Loucy (cell line): ENCODE data around the gene SYT8.
A peak's percentile ranks its signal among the peaks of the same experiment; 100 is the strongest.

Source experiments
- H2AFZ ChIP-seq: fragments of 200-600 bp; sonication (generic); 2 replicates; pipeline ENCODE4 v1.6.0; 2016; ENCODE audit warnings: antibody characterized with exemption, mild to moderate bottlenecking, low read length, moderate library complexity
- H3F3A ChIP-seq: fragments of 200-600 bp; 2 replicates; pipeline ENCODE4 v1.6.0; 2016; ENCODE audit warnings: antibody characterized with exemption, low read depth, mild to moderate bottlenecking
- H3K27me3 ChIP-seq: fragments of 200-600 bp; sonication (generic); 2 replicates; pipeline ENCODE4 v1.6.1; 2014; ENCODE audit warnings: low read length, mild to moderate bottlenecking; ENCODE audit not compliant: insufficient read depth, poor library complexity, severe bottlenecking
- H3K36me3 ChIP-seq: fragments of 200-600 bp; sonication (generic); 2 replicates; pipeline ENCODE4 v1.6.1; 2016; ENCODE audit warnings: low read length; ENCODE audit not compliant: insufficient read depth
- H3K4me1 ChIP-seq: fragments of 200-600 bp; sonication (generic); 2 replicates; pipeline ENCODE4 v1.5.1; 2014; ENCODE audit warnings: low read length, mild to moderate bottlenecking; ENCODE audit not compliant: insufficient read depth, poor library complexity, severe bottlenecking
- H3K4me2 ChIP-seq: fragments of 200-600 bp; sonication (generic); 2 replicates; pipeline ENCODE4 v1.6.0; 2014; ENCODE audit warnings: antibody characterized with exemption, low read length, low read depth, mild to moderate bottlenecking; ENCODE audit not compliant: poor library complexity, severe bottlenecking
- H3K4me3 ChIP-seq: fragments of 200-600 bp; sonication (generic); 2 replicates; pipeline ENCODE4 v1.5.1; 2014; ENCODE audit warnings: low read length, mild to moderate bottlenecking, mixed read lengths; ENCODE audit not compliant: poor library complexity, severe bottlenecking
- H3K79me2 ChIP-seq: fragments of 200-600 bp; sonication (generic); 2 replicates; pipeline ENCODE4 v1.6.1; 2014; ENCODE audit warnings: low read length; ENCODE audit not compliant: insufficient read depth
- H3K9ac ChIP-seq: fragments of 200-600 bp; sonication (generic); 2 replicates; pipeline ENCODE4 v1.6.0; 2014; ENCODE audit warnings: mild to moderate bottlenecking, low read depth, low read length, moderate library complexity; ENCODE audit not compliant: poor library complexity, severe bottlenecking
- H3K9me2 ChIP-seq: fragments of 200-600 bp; sonication (generic); replicated peaks from 2 replicates; pipeline ENCODE4 v1.6.1; 2016; ENCODE audit warnings: low read depth, low read length, mixed read lengths
- H3K9me3 ChIP-seq: fragments of 200-600 bp; sonication (generic); 2 replicates; pipeline ENCODE4 v1.6.1; 2014; ENCODE audit warnings: mild to moderate bottlenecking, antibody characterized with exemption, low read length, low read depth; ENCODE audit not compliant: insufficient read depth
- H4K20me1 ChIP-seq: fragments of 200-600 bp; sonication (generic); 2 replicates; pipeline ENCODE4 v1.6.0; 2014; ENCODE audit warnings: antibody characterized with exemption, low read length, mild to moderate bottlenecking; ENCODE audit not compliant: insufficient read depth, poor library complexity, severe bottlenecking
- EZH2phosphoT487 ChIP-seq: fragments of 200-600 bp; IDR thresholded peaks from 2 replicates; pipeline ENCODE4 v1.6.1; 2018; ENCODE audit warnings: antibody characterized with exemption, mild to moderate bottlenecking, moderate library complexity, borderline replicate concordance
- TF ChIP-seq, protein P1 (sequence below): fragments of 200-600 bp; sonication (generic); conservative IDR thresholded peaks from 2 replicates; pipeline ENCODE4 v1.5.1; 2014; ENCODE audit warnings: mild to moderate bottlenecking, antibody characterized with exemption, low read length

SYT8 gene

DNA sequence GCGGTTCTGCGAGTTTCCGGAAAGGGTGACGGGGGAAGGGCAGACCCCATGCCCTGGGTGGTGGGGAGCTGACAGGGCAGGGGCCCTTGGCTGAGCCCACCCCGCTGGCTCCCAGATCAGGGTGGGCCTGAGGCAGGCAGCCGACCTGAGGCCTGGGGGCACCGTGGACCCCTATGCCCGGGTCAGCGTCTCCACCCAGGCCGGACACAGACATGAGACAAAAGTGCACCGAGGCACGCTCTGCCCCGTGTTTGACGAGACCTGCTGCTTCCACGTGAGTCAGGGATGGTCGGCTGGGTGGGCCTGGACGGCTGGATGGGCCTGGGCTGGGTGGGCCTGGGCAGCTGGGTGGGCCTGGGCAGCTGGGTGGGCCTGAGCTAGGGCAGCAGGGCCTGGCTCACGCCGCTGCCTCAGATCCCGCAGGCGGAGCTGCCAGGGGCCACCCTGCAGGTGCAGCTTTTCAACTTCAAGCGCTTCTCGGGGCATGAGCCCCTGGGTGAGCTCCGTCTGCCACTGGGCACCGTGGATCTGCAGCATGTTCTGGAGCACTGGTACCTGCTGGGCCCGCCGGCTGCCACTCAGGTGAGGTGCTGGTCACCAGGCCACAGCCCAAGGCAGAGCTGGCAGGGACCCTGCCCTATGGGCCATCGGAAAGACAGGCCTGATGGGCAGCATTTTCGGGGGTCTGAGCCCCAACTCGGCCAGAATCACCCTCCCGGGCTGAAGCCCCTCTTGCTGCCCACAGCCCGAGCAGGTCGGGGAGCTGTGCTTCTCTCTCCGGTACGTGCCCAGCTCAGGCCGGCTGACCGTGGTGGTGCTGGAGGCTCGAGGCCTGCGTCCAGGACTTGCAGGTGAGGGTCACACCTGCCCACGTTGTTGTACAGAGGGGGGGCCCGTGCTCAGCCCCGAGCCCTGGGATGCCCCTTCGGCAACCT lies 1.5 kb downstream of the SYT8 start:
- no peak overlapping the region for H3K9ac ChIP-seq
- H3K27me3 ChIP-seq: no peaks in the 10 kb centered on the region
- no peaks in the 10 kb centered on the region for H3K9me2 ChIP-seq
- TF ChIP-seq, protein P1, sequence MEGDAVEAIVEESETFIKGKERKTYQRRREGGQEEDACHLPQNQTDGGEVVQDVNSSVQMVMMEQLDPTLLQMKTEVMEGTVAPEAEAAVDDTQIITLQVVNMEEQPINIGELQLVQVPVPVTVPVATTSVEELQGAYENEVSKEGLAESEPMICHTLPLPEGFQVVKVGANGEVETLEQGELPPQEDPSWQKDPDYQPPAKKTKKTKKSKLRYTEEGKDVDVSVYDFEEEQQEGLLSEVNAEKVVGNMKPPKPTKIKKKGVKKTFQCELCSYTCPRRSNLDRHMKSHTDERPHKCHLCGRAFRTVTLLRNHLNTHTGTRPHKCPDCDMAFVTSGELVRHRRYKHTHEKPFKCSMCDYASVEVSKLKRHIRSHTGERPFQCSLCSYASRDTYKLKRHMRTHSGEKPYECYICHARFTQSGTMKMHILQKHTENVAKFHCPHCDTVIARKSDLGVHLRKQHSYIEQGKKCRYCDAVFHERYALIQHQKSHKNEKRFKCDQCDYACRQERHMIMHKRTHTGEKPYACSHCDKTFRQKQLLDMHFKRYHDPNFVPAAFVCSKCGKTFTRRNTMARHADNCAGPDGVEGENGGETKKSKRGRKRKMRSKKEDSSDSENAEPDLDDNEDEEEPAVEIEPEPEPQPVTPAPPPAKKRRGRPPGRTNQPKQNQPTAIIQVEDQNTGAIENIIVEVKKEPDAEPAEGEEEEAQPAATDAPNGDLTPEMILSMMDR: no peak
- no peak for TF ChIP-seq EZH2phosphoT487
- no peaks in the 10 kb centered on the region for H3K36me3 ChIP-seq
- no peaks in the 10 kb centered on the region for H4K20me1 ChIP-seq
- peaks cover 26% of the 10 kb centered on the region for H3K4me1 ChIP-seq
- H3K4me3 ChIP-seq: no peak overlapping the region
- H3K4me2 ChIP-seq: no peak overlapping the region
- H3K9me3 ChIP-seq: no peaks in the 10 kb centered on the region
- no peaks in the 10 kb centered on the region for H3F3A ChIP-seq
- H2AFZ ChIP-seq: no peak overlapping the region
- no peaks in the 10 kb centered on the region for H3K79me2 ChIP-seq

DNA sequence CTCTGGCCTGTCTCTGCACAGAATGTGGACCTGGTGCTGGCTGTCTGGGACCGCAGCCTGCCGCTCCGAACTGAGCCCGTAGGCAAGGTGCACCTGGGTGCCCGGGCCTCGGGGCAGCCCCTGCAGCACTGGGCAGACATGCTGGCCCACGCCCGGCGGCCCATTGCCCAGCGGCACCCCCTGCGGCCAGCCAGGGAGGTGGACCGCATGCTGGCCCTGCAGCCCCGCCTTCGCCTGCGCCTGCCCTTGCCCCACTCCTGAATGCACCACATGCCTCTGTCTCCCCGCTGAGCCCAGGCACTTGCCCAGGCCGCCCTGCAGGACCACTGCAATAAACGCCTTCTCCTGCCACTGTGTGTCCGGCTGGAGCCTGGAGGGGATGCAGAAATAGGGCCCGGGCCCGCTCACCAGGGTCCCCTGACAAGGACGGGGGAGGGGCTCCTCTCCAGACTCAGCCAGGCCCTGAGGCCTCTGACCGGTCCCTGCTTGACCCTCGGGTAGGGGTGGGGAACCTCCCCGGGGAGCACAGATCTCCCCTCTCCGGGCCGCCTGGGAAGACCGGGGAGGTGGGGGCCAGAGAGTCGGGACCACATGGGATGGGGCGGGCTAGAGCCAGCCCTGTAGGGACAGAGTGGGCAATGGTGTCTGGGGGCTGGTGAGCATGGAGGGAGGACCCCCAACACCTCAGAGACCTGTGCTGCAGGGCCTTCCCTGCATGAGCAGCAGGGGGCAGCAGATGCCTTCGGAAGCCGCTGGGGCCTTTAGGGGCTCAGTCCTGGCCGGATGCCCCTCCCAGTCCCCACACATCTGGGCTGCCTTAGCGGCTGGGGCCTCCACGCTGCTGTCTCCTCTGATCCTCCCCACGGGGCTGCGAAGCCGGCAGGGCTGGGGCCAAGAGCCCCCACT lies 2.6 kb downstream of the SYT8 start:
- H3K4me2 ChIP-seq: no peak overlapping the region
- peaks cover 16% of the 10 kb centered on the region for H3K4me1 ChIP-seq
- no peaks in the 10 kb centered on the region for H3K9me3 ChIP-seq

DNA sequence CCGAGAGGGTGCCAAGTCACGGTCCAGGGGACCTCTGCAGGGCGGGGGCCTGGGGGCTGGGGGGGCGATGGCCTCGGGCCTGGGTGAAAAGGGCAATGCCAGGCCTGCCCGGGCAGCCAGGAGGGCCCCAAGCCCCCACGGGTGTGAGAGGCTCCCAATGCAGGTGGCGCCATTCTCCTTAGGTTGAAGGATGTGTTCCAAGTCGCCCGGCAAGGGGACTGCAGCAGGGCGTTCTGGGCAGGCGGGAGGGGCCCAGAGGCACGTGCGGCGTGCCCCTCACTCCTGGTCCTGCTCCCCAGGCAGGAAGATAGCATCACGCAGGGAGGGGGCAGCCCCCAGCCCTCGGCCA lies 3.3 kb downstream of the SYT8 start:
- H3K4me1 ChIP-seq: peaks cover 16% of the 10 kb centered on the region
- H3K27me3 ChIP-seq: no peaks in the 10 kb centered on the region
- peak overlapping the region; percentile 59 for H3K9ac ChIP-seq
- TF ChIP-seq, protein P1: no peak
- TF ChIP-seq EZH2phosphoT487: no peak
- H2AFZ ChIP-seq: no peak overlapping the region; the same call in 1 of the 2 replicates
- H4K20me1 ChIP-seq: no peaks in the 10 kb centered on the region
- no peaks in the 10 kb centered on the region for H3F3A ChIP-seq
- H3K36me3 ChIP-seq: no peaks in the 10 kb centered on the region
- H3K9me3 ChIP-seq: no peaks in the 10 kb centered on the region
- no peaks in the 10 kb centered on the region for H3K79me2 ChIP-seq
- H3K4me2 ChIP-seq: no peak overlapping the region
- H3K4me3 ChIP-seq: peak overlapping the region; percentile 31
- no peaks in the 10 kb centered on the region for H3K9me2 ChIP-seq

More for the DNA sequence above, 2.6 kb downstream of the SYT8 start:
- Histone ChIP-seq H3F3A (no peaks in the 10 kb centered on the region), H3K9ac (peak overlapping the region; percentile 59), H2AFZ (no peak overlapping the region; the same call in 1 of the 2 replicates), H4K20me1 (no peaks in the 10 kb centered on the region), H3K4me3 (peak overlapping the region; percentile 31), H3K9me2 (no peaks in the 10 kb centered on the region), H3K79me2 (no peaks in the 10 kb centered on the region), H3K36me3 (no peaks in the 10 kb centered on the region), H3K27me3 (no peaks in the 10 kb centered on the region)
- TF ChIP-seq, protein P1: peak; percentile 76
- TF ChIP-seq EZH2phosphoT487: no peak
